Activated CD4-positive, alpha-beta T cell treated with anti-CD3 and anti-CD28 coated beads for 24 hours (primary cell): ENCODE measurements around the gene C8A.

Experiments used
- DNase-seq, 2 donors: peaks; one replicate each; pipeline ENCODE4 v3.0.0-alpha.2; 2020; ENCODE audit warnings: low read depth in 2 of 2

Gene C8A

DNA sequence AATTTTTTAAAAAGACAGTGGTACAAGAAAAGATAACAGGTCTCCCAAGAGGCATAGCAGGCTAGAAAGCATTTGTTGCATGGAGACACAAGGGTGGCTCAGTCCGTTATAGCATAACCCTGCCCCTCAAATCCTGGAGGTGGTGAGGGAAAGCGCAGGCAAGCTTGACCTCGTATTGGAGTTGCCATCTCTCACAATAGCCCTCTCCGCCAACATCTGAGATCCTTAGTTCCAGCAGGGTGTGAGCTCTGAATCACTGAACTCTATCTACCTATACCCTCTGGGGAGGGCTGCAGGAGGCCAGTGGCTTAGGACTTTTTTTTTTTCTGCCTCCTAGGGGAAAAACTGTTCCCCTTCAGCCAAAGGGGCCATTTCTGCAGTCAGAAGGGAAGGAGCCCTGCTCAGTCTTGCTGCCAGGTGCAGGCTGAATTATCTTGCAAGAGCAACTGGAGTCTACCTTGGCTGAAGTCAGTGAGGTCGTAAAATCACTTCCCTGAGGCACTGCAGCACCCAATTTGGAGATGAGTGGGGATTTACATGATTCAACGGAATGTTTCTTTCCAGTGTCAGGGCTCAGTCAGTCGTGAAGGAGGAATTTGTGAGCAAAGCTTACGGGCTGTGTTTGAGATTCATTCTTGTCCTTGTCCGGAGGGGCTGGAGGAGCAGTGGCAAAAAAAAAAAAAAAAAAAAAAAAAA, 17.2 kb upstream of the C8A start:
- no peak for DNase-seq

DNA sequence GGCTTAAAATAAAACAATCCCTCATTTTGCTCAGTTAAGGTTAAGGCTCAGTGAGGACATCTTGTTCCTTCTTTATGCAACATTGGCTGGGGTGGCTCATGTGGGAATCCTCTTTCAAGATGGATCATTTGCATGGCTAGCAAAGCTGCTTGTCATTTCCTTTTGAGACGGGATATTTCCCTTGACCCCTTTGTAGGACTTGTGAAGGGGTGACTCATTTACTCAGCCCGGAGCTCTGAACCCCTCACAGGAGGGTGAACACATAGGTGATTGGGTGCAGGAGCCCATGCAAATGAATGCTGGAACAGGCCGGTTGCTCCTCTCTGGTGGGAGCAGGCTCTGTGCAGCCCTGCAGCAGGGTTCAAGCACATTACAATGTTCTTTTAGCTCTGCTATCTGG, 15.8 kb upstream of the C8A start:
- DNase-seq = no peak

- no peak for DNase-seq
Observed at GRCh38 chr1:56843544-56843943, 11.1 kb upstream of the C8A start.

- DNase-seq = no peak
Observed at GRCh38 chr1:56844545-56845136, 10.0 kb upstream of the C8A start.

GRCh38 chr1:56845343-56845742, 9.3 kb upstream of the C8A start:
- no peak for DNase-seq

- no peak for DNase-seq
Observed at GRCh38 chr1:56849750-56850149, 4.8 kb upstream of the C8A start.

DNA sequence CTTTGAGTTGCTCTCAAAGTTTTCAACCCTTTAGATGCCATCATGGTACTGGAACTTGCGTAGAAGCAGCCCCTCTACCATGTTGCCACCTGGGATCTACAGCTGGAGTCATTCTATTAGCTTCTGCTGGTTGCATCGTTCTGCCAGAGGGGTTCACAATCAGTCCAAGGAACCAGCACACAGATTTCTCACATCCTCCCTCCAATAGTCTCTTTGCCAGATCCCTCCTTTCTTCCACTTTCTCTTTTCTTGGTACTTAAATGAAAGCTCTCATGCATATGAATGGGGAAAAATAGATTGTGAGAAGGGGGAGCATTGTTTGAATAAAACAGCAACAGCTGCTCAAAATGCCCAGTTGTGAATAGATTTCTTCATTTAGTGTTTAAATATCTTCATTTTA, 4.2 kb upstream of the C8A start:
- no peak for DNase-seq

DNA sequence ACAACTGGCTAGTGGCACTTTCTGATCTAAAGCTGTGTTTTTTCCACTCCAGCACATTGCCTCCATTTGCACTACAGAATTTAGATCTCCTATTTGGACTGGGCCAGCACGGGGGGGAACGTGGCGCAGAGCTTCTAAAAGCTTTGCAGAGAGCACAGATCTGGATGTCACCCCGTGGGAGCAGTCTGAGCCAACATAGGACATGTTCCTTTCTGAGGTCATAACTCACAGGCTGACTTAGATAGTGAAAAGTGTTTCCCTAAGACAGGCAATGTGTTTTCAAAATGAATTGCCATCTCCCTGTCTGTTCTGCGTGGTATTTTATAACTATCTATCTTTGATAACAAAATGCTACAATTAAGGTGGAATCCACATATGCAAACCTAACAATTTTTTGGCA, 3.7 kb upstream of the C8A start:
- no peak for DNase-seq

DNA sequence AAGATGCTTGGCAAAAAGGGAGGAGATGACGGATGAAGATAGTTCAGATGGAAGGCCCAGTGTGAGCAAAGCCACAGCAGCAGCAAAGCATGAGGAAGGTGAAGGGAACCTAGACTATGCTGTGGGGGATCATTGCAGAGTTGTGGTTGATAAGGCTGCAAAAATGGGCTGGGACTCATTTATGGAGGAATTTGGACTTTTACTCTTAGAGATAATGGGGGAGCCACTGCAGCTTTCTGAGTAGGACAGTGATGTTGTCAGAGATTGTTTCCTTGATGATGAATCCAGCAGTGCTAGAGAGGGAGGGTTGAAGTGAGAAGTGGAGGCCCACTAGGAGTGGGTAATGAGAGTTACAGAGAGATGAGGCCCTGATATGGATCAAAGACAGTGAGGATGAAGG, 2.1 kb upstream of the C8A start:
- DNase-seq = no peak

- no peak for DNase-seq
Observed at GRCh38 chr1:56855190-56855589, 593 bp downstream of the C8A start.

DNA sequence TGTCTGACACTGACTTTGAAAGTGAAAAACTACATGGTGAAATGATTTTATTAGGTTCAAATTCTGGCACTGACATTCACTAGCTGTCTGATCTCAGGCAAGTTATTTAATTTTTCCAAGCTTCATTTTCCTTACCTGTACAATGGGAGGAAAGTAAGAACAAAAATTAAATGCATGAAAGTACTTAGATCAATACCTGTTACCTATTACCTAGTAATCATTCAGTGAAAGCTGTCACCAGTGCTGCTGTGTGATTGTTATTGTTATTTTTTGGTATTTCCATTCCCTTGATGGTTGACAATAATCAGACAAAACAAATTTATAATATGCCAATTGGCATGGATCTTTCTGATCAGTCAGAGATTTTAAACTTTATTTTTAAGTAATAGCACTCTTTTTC, 1.6 kb downstream of the C8A start:
- no peak for DNase-seq

DNA sequence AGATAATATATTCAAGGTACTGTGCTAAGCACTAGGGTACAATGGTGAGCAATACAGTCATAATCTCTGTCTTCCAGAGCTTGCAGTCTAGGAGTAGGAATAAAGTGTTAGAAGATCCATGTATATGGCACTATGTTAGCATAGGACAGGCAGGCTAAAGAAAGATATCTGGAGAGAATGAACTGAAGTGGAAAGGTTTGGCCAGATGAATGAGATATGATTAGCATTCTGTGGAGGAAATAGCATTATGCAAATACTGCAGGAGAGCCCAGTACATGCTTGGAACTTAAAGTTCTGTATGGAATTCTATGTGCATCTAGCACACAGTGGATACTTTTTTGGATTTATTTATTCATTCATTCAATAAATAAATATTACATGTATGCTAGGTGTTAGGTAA, 4.7 kb downstream of the C8A start:
- no peak for DNase-seq

GRCh38 chr1:56863265-56863992, 8.8 kb downstream of the C8A start:
- DNase-seq = no peak

GRCh38 chr1:56864430-56864829, 9.8 kb downstream of the C8A start:
- DNase-seq = no peak

GRCh38 chr1:56866656-56867055, 12.1 kb downstream of the C8A start:
- no peak for DNase-seq

DNA sequence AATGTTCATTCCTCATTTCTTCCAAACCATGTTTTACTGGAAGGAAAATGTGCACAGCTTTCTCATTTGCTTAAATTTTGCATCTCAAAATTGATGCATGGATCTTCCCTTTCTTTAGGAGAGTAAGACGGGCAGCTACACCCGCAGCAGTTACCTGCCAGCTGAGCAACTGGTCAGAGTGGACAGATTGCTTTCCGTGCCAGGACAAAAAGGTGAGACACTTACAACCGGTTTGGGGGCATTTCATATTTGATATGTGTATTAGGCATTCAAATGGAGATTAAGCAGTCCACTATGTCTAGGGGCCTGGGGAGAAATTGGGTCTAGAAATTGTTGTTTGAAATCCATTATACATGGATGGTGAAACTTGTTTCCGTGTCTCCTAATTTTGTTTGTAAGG, 12.9 kb downstream of the C8A start:
- DNase-seq = no peak

DNA sequence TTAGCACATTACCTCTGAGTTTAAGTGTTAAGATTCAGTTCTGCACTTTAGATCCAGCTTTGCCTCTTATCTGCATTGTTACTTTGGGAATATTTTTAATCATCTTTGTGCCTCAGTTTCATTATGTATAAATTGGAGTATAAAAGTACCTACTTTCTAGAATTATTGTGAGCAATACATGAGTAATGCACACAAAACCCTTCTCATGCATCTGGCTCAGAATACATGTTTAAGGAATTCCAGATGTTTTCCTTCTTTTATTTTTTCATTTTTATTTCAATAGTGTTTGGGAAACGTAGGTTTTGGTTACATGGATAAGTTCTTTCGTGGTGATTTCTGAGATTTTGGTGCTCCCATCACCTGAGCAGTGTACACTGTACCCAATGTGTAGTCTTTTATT, 14.2 kb downstream of the C8A start:
- DNase-seq = no peak

DNA sequence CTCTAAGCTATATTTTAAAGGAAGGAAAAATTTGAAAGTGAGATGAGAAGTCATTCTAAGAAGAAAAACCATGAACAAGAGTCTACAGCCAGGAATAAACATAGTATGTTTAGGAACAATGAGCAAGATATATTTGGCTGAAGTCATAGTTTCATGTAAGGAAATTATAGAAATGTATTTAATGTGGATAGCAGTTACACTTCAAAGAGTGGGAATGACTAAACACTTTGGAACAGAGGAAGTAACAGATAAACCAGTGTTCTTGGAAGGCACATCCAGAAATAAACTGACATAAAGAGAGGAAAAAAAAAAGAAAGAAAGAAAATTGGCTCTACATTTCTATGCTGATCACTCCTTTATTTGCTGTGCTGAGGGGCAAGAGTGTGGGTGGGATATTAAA, 18.0 kb downstream of the C8A start:
- DNase-seq = no peak

- DNase-seq = no peak
Observed at GRCh38 chr1:56873213-56873612, 18.6 kb downstream of the C8A start.

- DNase-seq = no peak
Observed at GRCh38 chr1:56874689-56875088, 20.1 kb downstream of the C8A start.

GRCh38 chr1:56877973-56878372, 23.4 kb downstream of the C8A start:
- no peak for DNase-seq

DNA sequence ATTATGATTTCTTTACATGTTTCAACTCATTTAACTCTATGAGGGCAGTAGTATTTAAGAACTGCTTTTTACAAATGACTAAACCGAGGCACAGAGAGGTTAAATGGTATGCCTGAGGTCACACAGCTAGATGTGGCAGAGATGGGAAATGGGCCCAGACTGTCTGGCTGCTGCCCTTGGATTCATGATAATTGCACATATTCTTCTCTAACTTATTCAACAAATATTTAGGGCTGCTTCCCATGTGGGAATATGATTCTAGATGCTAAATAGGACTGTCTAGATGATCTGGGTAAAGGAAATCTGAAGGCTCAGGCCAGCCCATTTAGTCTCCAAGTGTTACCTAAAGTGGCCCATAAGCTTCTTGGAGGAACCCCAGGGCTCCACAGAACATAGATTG, 26.2 kb downstream of the C8A start:
- DNase-seq = no peak

DNA sequence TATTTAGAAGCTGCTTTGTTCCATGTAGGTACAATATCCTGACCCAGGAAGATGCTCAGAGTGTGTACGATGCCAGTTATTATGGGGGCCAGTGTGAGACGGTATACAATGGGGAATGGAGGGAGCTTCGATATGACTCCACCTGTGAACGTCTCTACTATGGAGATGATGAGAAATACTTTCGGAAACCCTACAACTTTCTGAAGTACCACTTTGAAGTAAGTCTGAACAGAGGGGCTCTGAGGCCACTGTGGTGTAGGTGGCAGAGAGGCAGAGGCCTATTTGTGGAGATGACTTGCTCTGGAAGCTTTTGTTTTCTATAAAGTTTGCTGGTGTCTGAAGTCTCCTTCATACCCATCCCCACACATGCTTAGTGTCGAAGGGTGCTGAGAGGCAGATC, 26.8 kb downstream of the C8A start:
- DNase-seq = no peak
